GM06990 (cell line): Measurements from ENCODE around the gene ARMC2.

Source experiments
- DNase-seq: peaks from one replicate; pipeline ENCODE4 v3.0.0-alpha.2; 2011; ENCODE audit not compliant: insufficient read length; ENCODE audit errors: extremely low read depth
- H3K27me3 ChIP-seq: replicated peaks from 2 replicates; pipeline ENCODE4 v1.6.0; 2011; ENCODE audit warnings: low read length; ENCODE audit not compliant: control insufficient read depth, insufficient read depth
- H3K36me3 ChIP-seq: 2 replicates; pipeline ENCODE4 v1.5.1; 2011; ENCODE audit warnings: low read length; ENCODE audit not compliant: control insufficient read depth, insufficient read depth
- H3K4me3 ChIP-seq: replicated peaks from 2 replicates; pipeline ENCODE4 v1.5.1; 2011; ENCODE audit warnings: low read depth, mild to moderate bottlenecking, control low read depth, low read length
- TF ChIP-seq, protein P1 (sequence below): IDR thresholded peaks from 2 replicates; pipeline ENCODE4 v1.5.1; 2011; ENCODE audit warnings: low read length, control low read depth, mild to moderate bottlenecking, inconsistent platforms; ENCODE audit not compliant: insufficient read depth, poor library complexity, severe bottlenecking

Gene ARMC2

DNA sequence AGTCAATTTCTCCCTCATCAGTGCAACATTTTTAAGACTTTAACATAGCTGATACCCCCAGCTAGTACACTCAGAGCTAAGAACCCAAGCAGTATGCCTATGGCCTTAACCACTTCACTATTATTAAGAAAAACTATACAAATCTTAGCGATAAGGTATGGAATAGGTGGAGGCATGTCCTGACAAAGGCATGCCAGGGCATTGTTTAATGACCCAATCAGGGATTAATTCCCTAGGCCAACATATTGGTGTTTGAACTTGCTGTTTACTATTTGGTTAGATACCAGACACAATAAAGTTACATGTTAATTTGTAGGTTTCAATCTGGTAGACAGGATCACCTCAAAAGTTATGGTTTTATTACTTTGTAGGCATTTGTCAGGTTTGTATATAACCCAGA lies 93.1 kb downstream of the ARMC2 start:
- no peak for DNase-seq
- Histone ChIP-seq H3K36me3 (no peaks in the 10 kb centered on the region), H3K27me3 (no peaks in the 10 kb centered on the region; the same call in 1 of the 2 replicates), H3K4me3 (no peak overlapping the region)
- TF ChIP-seq, protein P1, sequence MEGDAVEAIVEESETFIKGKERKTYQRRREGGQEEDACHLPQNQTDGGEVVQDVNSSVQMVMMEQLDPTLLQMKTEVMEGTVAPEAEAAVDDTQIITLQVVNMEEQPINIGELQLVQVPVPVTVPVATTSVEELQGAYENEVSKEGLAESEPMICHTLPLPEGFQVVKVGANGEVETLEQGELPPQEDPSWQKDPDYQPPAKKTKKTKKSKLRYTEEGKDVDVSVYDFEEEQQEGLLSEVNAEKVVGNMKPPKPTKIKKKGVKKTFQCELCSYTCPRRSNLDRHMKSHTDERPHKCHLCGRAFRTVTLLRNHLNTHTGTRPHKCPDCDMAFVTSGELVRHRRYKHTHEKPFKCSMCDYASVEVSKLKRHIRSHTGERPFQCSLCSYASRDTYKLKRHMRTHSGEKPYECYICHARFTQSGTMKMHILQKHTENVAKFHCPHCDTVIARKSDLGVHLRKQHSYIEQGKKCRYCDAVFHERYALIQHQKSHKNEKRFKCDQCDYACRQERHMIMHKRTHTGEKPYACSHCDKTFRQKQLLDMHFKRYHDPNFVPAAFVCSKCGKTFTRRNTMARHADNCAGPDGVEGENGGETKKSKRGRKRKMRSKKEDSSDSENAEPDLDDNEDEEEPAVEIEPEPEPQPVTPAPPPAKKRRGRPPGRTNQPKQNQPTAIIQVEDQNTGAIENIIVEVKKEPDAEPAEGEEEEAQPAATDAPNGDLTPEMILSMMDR, result no peak

DNA sequence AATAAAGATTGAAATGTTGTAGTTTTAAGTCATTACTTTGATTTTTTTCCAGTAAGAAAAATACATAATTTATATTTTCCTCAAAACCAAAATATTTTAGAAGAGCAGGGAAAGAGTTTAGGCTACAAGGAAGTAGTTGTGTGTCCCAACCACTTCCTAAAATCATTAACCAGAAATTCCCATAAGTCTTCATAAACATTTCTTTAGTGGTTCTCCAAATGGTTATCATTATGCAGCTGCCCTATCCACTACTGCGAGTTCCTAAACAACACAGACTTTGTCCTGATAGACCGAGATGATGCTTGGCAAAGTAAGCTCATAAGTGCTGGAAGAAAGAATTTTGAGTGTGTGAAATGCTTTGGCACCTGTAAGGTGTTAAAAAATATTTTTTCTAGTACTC lies 93.6 kb downstream of the ARMC2 start:
- H3K36me3 ChIP-seq, result no peaks in the 10 kb centered on the region
- TF ChIP-seq, protein P1, result no peak
- no peaks in the 10 kb centered on the region; the same call in 1 of the 2 replicates for H3K27me3 ChIP-seq
- DNase-seq, result no peak
- H3K4me3 ChIP-seq, result no peak overlapping the region

DNA sequence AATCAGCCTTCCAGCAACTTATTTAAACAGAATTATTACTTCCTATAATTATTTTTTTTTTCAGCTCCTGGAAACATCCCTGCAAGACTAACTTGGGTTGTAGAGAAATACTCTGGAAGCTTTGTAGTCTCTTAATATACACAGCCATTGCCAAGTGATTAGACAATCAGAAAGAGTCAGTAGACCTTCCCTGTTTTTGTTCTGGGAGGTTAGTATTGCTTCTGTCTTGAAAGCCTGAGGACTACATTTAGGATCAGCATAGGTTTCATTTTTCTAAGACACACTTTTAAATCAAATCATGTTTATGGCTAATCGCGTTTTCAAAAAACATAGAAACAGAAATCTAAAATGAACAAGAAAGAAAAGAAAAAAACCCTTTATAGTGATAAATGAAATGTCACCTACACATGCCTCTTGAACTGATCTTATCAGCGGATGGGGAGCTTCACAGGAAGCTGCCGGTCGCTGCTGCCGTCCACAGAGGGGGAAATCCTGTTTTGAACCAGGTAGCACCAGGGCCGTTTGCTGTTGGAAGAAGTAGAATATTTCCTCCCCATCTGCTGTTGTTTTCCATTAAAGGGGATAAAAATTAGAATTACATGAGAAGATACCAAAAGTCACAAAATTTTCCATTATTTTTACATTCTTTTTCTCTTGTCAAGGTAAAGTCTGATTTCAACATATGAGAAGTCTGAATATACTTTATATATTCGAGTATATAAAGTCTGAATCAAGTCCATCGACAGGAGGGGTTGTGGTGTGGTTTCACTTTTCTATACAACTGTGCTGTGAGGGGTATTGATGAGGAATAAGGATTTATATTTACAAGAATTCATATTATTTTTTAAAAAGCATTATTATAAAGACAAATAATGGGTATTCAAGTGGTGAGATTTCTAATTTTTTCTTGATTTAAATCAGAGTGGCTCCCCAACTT lies 94.6 kb downstream of the ARMC2 start:
- Histone ChIP-seq H3K27me3 (no peaks in the 10 kb centered on the region; the same call in 1 of the 2 replicates), H3K4me3 (no peak overlapping the region), H3K36me3 (no peaks in the 10 kb centered on the region)
- TF ChIP-seq, protein P1, result no peak
- DNase-seq, result no peak

DNA sequence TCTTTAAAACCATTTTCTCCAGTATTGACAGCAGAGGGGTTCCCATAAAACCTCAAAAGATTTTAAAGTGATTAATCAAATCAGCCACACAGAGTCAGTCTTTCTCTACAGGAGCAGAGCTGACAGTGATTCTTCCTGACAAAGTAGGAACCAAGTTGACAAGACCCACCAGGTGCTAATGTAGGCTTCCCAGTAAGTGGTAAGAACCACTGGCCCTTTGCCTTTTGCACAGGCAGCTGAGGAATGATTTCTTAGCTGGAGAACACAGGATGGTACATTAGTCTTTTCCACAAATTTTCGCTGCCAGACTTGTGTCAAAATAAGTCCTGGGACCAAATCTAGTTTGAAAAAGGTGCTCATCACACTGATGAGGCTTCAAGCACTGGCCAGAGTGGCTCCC lies 95.8 kb downstream of the ARMC2 start:
- Histone ChIP-seq H3K36me3 (no peaks in the 10 kb centered on the region), H3K27me3 (no peaks in the 10 kb centered on the region; the same call in 1 of the 2 replicates), H3K4me3 (no peak overlapping the region)
- TF ChIP-seq, protein P1, result no peak
- no peak for DNase-seq

DNA sequence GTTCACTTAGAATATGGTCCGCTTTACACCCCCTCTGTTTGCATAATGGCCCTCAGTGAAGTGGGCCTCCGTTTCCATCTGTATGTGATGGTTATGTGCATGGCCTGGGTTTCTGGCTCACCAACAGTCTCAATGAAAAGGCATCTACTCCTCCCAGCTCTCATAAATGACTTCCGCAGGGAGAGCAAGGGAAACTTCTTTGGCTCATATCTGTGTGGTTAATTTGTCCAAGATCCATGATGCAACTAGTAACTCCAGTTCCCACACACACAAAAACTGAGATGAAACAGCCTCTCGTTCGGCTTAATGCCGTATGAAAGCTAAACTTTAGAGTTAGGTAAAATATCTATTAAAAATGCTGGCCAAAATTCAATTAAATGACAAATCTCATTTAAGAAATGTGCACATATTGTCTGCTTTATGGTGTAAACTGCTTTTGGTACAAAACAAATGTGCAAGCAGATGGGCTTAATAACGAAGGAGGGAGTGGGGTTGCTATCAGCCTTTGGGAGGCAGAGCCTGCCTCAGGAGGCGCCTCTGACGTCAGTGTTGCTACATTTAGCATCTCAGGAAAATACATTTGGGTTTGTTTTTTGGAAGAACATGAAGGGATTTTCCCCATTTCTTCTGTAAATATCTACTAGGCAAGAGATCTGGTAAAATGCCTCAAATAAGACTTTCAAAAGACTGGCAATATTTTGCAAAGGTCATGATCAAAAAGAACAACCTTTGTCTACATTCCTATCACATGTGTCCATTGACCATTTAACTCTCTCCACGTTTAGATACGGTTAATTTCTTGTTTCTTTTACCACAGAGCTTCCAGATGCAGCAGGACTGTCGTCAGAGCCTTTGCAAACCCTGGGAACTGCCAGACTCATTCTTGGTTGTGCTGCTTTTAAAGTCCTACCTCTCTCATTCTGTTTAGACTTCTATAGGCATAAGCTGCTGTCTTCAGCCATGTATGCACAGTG lies 96.8 kb downstream of the ARMC2 start:
- TF ChIP-seq, protein P1, result no peak
- no peaks in the 10 kb centered on the region; the same call in 1 of the 2 replicates for H3K27me3 ChIP-seq
- DNase-seq, result no peak
- H3K4me3 ChIP-seq, result no peak overlapping the region
- no peaks in the 10 kb centered on the region for H3K36me3 ChIP-seq
